Subcutaneous adipose tissue (tissue), 4 donors: Measurements from ENCODE around the gene LY6G5C. TPM values are rescaled to one million over a fixed set of nuclear protein-coding genes. Genes with fewer than 3 reads are reported as not detected.

Experiments used
- CTCF ChIP-seq: fragments of 450-650 bp; IDR thresholded peaks from one replicate; pipeline ENCODE4 v1.5.1; 2016; ENCODE audit warnings: low read depth, mild to moderate bottlenecking, control low read depth, antibody characterized with exemption, moderate library complexity
- total RNA-seq, 4 donors: library from RNA; depleted of rRNA; stranded (reverse); fragments of >200 nt; gene quantifications; one replicate each; pipeline ENCODE4 v1.1.0, GENCODE V29; 2016

The LY6G5C gene
- total RNA-seq, 4 donors from 2014 or later: 1.4 to 1.5 TPM; not detected in 2

GRCh38 chr6:31725502-31726350 is 44.9 kb upstream of the LY6G5C start:
- no peak for TF ChIP-seq CTCF

- no peak for TF ChIP-seq CTCF
Observed at GRCh38 chr6:31723980-31724691, 43.3 kb upstream of the LY6G5C start.

GRCh38 chr6:31723245-31723979 is 42.5 kb upstream of the LY6G5C start, which contains the start of gene MPIG6B:
TSS of gene MPIG6B (plus strand) at chr6:31723373. CDS start at chr6:31723384, 11 bp downstream.
- TF ChIP-seq CTCF: no peak

GRCh38 chr6:31722173-31722572 is 41.3 kb upstream of the LY6G5C start:
- no peak for TF ChIP-seq CTCF

- TF ChIP-seq CTCF: no peak
Observed at GRCh38 chr6:31721351-31722020, 40.6 kb upstream of the LY6G5C start, which contains the start of gene LY6G6C. TSS of gene LY6G6C (minus strand) at chr6:31721746. CDS start at chr6:31721679, 67 bp downstream.

GRCh38 chr6:31720196-31720770 is 39.4 kb upstream of the LY6G5C start:
- no peak for TF ChIP-seq CTCF
